Measurements from ENCODE around the gene HOXA1. TPM values are rescaled to one million over a fixed set of nuclear protein-coding genes. Genes with fewer than 3 reads are reported as not detected.

HOXA1 gene
- total RNA-seq, 1 experiment from 2014 or later, result 1.4 TPM

- peak overlapping the region; percentile 99 for H3K4me3 ChIP-seq (ENCODE audit: low read length)
- ChIA-PET CTCF (no interaction called here), POLR2A (ENCODE audit: unreplicated experiment) (interaction anchor here (1.0 kb wide), 1 partner anchor 36 kb away, joined by 4 read pairs; no protein-coding TSS in a partner anchor)
- no peaks in the 10 kb centered on the region for H4K20me1 ChIP-seq (ENCODE audit: low read length)
- peaks cover 72% of the 10 kb centered on the region for H3K79me2 ChIP-seq (ENCODE audit: low read length)
- H3K9ac ChIP-seq (ENCODE audit: low read length), result peak overlapping the region; percentile 93
- peaks cover 59% of the 10 kb centered on the region for H3K4me1 ChIP-seq (ENCODE audit: insufficient read depth, low read length)
- no peaks in the 10 kb centered on the region for H3K27me3 ChIP-seq (ENCODE audit: low read length)
- peaks cover 3% of the 10 kb centered on the region for H3F3A ChIP-seq (ENCODE audit: low read length, unreplicated experiment)
- ATAC-seq, result peak; percentile 2; the same call in 1 of the 2 replicates
- peak overlapping the region; percentile 99 for H3K27ac ChIP-seq (ENCODE audit: low read length)
- H3K4me2 ChIP-seq (ENCODE audit: low read length), result peak overlapping the region; percentile 96
- H3K9me2 ChIP-seq (replicated peaks; ENCODE audit: low read length), result no peaks in the 10 kb centered on the region
- BruUV-seq (replicated peaks), result no TSS peak
- no peaks in the 10 kb centered on the region for H3K9me3 ChIP-seq (ENCODE audit: low read length)
- intact Hi-C loops (cut with micrococcal nuclease), result loop anchor here (1.0 kb wide), 2 partner anchors 37 to 248 kb away; partner anchors contain the start of gene SKAP2
- no peak for TF ChIP-seq CTCF (conservative IDR thresholded peaks at IDR 0.05; ENCODE audit: low read depth, low read length)
- no peak for TF ChIP-seq EZH2phosphoT487 (IDR thresholded peaks at IDR 0.05; ENCODE audit: borderline replicate concordance, low read length)
- TF ChIP-seq EZH2 (IDR thresholded peaks at IDR 0.05; ENCODE audit: low read length, unreplicated experiment), result no peak
- no peak overlapping the region for H2AFZ ChIP-seq (ENCODE audit: low read length)
- no peaks in the 10 kb centered on the region for H3K36me3 ChIP-seq (ENCODE audit: low read depth, low read length)
- peak; percentile 20 for DNase-seq
Observed at GRCh38 chr7:27112361-27112760, 16.6 kb upstream of the HOXA1 start.

GRCh38 chr7:27111751-27112277 is 16.0 kb upstream of the HOXA1 start:
- H3K4me1 ChIP-seq (ENCODE audit: insufficient read depth, low read length), result peaks cover 59% of the 10 kb centered on the region
- TSS peak; percentile 32 for BruUV-seq (replicated peaks)
- intact Hi-C loops (cut with micrococcal nuclease), result loop anchor here (1.0 kb wide), 2 partner anchors 37 to 248 kb away; partner anchors contain the start of gene SKAP2
- TF ChIP-seq EZH2phosphoT487 (IDR thresholded peaks at IDR 0.05; ENCODE audit: borderline replicate concordance, low read length), result no peak
- H3K27me3 ChIP-seq (ENCODE audit: low read length), result no peaks in the 10 kb centered on the region
- ChIA-PET CTCF (interaction anchor here (1.3 kb wide), 1 partner anchor 13 kb away, joined by 4 read pairs; no protein-coding TSS in a partner anchor), POLR2A (ENCODE audit: unreplicated experiment) (interaction anchor here (0.6 to 0.7 kb wide), 2 partner anchors 11 to 249 kb away, joined by 4 read pairs; no protein-coding TSS in a partner anchor)
- no peaks in the 10 kb centered on the region for H3K9me3 ChIP-seq (ENCODE audit: low read length)
- peak overlapping the region; percentile 99 for H3K27ac ChIP-seq (ENCODE audit: low read length)
- H3K36me3 ChIP-seq (ENCODE audit: low read depth, low read length), result no peaks in the 10 kb centered on the region
- H3F3A ChIP-seq (ENCODE audit: low read length, unreplicated experiment), result peaks cover 3% of the 10 kb centered on the region
- H3K4me2 ChIP-seq (ENCODE audit: low read length), result peak overlapping the region; percentile 96
- DNase-seq (no peak), ATAC-seq (no peak)
- H3K9ac ChIP-seq (ENCODE audit: low read length), result peak overlapping the region; percentile 93
- H4K20me1 ChIP-seq (ENCODE audit: low read length), result no peaks in the 10 kb centered on the region
- peaks cover 66% of the 10 kb centered on the region for H3K79me2 ChIP-seq (ENCODE audit: low read length)
- peak overlapping the region; percentile 99 for H3K4me3 ChIP-seq (ENCODE audit: low read length)
- no peak overlapping the region for H2AFZ ChIP-seq (ENCODE audit: low read length)
- H3K9me2 ChIP-seq (replicated peaks; ENCODE audit: low read length), result no peaks in the 10 kb centered on the region

- Histone ChIP-seq H3K4me1 (ENCODE audit: insufficient read depth, low read length) (peaks cover 53% of the 10 kb centered on the region), H3K9me3 (ENCODE audit: low read length) (no peaks in the 10 kb centered on the region), H2AFZ (ENCODE audit: low read length) (peak overlapping the region; percentile 32; the same call in 1 of the 2 replicates), H3F3A (ENCODE audit: low read length, unreplicated experiment) (peaks cover 3% of the 10 kb centered on the region), H3K27ac (ENCODE audit: low read length) (peak overlapping the region; percentile 99), H3K9ac (ENCODE audit: low read length) (peak overlapping the region; percentile 93), H3K4me2 (ENCODE audit: low read length) (peak overlapping the region; percentile 96), H3K36me3 (ENCODE audit: low read depth, low read length) (no peaks in the 10 kb centered on the region), H3K79me2 (ENCODE audit: low read length) (peaks cover 60% of the 10 kb centered on the region), H4K20me1 (ENCODE audit: low read length) (no peaks in the 10 kb centered on the region), H3K4me3 (ENCODE audit: low read length) (peak overlapping the region; percentile 99), H3K27me3 (ENCODE audit: low read length) (no peaks in the 10 kb centered on the region), H3K9me2 (replicated peaks; ENCODE audit: low read length) (no peaks in the 10 kb centered on the region)
- CTCF ChIA-PET, result interaction anchor here (0.5 to 1.3 kb wide), 4 partner anchors 12 to 467 kb away, joined by 3 to 4 read pairs (median 3); partner anchors contain the start of gene HOXA11
- intact Hi-C loops (cut with micrococcal nuclease), result no loop called here
- peak; percentile 85 for DNase-seq
- POLR2A ChIA-PET (ENCODE audit: unreplicated experiment), result interaction anchor here (0.6 to 0.9 kb wide), 10 partner anchors 12 to 420 kb away, joined by 3 to 6 read pairs (median 4); no protein-coding TSS in a partner anchor
- no TSS peak for BruUV-seq (replicated peaks)
- peak; percentile 35 for ATAC-seq
- no peak for TF ChIP-seq EZH2phosphoT487 (IDR thresholded peaks at IDR 0.05; ENCODE audit: borderline replicate concordance, low read length)
Observed at GRCh38 chr7:27111042-27111750, 15.4 kb upstream of the HOXA1 start.

Measured in PC-3 (cell line).